ENCODE measurements around the gene PEX11B.

Gene PEX11B

GRCh38 chr1:145901312-145902021, 17.1 kb downstream of the PEX11B start:
- DNase-seq = no peak

- no peak for DNase-seq
These were observed 19.8 kb downstream of the PEX11B start for GRCh38 chr1:145898756-145899155.

- no peak for DNase-seq
These were observed 20.5 kb downstream of the PEX11B start for GRCh38 chr1:145897969-145898368.

- DNase-seq = no peak
These were observed 23.0 kb downstream of the PEX11B start for GRCh38 chr1:145895471-145895870.

- DNase-seq = no peak
These were observed 25.0 kb downstream of the PEX11B start for GRCh38 chr1:145893306-145894055.

- DNase-seq = no peak
These were observed 25.9 kb downstream of the PEX11B start for GRCh38 chr1:145892486-145893087.

GRCh38 chr1:145891587-145892485, 26.7 kb downstream of the PEX11B start:
- DNase-seq = peak; percentile 52

- DNase-seq = no peak
These were observed 27.4 kb downstream of the PEX11B start for GRCh38 chr1:145891143-145891542.

GRCh38 chr1:145889722-145890121, 28.8 kb downstream of the PEX11B start:
- no peak for DNase-seq

- DNase-seq = no peak
These were observed 30.9 kb downstream of the PEX11B start for GRCh38 chr1:145887631-145888030.

- no peak for DNase-seq
These were observed 31.7 kb downstream of the PEX11B start for GRCh38 chr1:145886816-145887215.

GRCh38 chr1:145886390-145886789, 32.1 kb downstream of the PEX11B start:
- DNase-seq = no peak

GRCh38 chr1:145885738-145886287, 32.7 kb downstream of the PEX11B start, which contains the start of gene ANKRD35:
Gene ANKRD35, minus strand, starts transcription at chr1:145885866. Its CDS starts 108 bp downstream, at chr1:145885758.
- DNase-seq = peak; percentile 87

GRCh38 chr1:145884675-145885074, 33.8 kb downstream of the PEX11B start:
- DNase-seq = no peak

GRCh38 chr1:145879775-145880174, 38.7 kb downstream of the PEX11B start:
- DNase-seq = no peak

GRCh38 chr1:145878724-145879123, 39.8 kb downstream of the PEX11B start:
- no peak for DNase-seq

GRCh38 chr1:145877923-145878486, 40.5 kb downstream of the PEX11B start:
- no peak for DNase-seq

GRCh38 chr1:145874646-145875045, 43.9 kb downstream of the PEX11B start:
- DNase-seq = no peak

GRCh38 chr1:145871994-145872924, 46.3 kb downstream of the PEX11B start:
- peak; percentile 44 for DNase-seq

- no peak for DNase-seq
These were observed 50.3 kb downstream of the PEX11B start for GRCh38 chr1:145868232-145868631.

Measured in activated CD8-positive, alpha-beta memory T cell treated with anti-CD3 and anti-CD28 coated beads, Interleukin-2, amount 50 U/mL, for 4 hours (primary cell).